ENCODE measurements around the gene RSPH6A. TPM values are rescaled to one million over a fixed set of nuclear protein-coding genes. Genes with fewer than 3 reads are reported as not detected.

Gene RSPH6A
- total and polyA plus RNA-seq, 2 donors (not counting 1 experiment from before 2014, with no cell fraction given): 0.17 TPM; not detected in 1

- Histone ChIP-seq H3K27me3 (ENCODE audit: control insufficient read depth, insufficient read depth, low read length) (no peaks in the 10 kb centered on the region), H3K27ac (ENCODE audit: insufficient read depth, low read length) (no peak overlapping the region), H3K4me3 (replicated peaks in 1 of 4; ENCODE audit: control extremely low read depth in 1 of 4, insufficient read depth in 1 of 4, low read depth in 3 of 4, low read length in 4 of 4) (no peak overlapping the region), H3K9ac (ENCODE audit: insufficient read depth, low read length) (no peak overlapping the region), H3K79me2 (ENCODE audit: control insufficient read depth, insufficient read depth, low read length) (no peaks in the 10 kb centered on the region), H3K9me3 (ENCODE audit: control insufficient read depth, insufficient read depth, low read depth, low read length) (no peaks in the 10 kb centered on the region), H2AFZ (ENCODE audit: low read length) (no peak overlapping the region), H3K4me2 (ENCODE audit: extremely low read depth, insufficient read depth, low read length) (no peak overlapping the region), H4K20me1 (ENCODE audit: control insufficient read depth, extremely low read depth, insufficient read depth, low read length) (no peaks in the 10 kb centered on the region), H3K36me3 (ENCODE audit: control insufficient read depth, insufficient read depth, low read length) (no peaks in the 10 kb centered on the region), H3K4me1 (ENCODE audit: control insufficient read depth, extremely low read depth, insufficient read depth, low read length) (peaks cover 11% of the 10 kb centered on the region)
- TF ChIP-seq CTCF (conservative IDR thresholded peaks at IDR 0.05 in 1 of 2, IDR thresholded peaks at IDR 0.05 in 1 of 2; ENCODE audit: low read depth in 1 of 2, low read length in 2 of 2) (no peak), EZH2 (IDR thresholded peaks at IDR 0.05; ENCODE audit: low read length, missing control alignments) (no peak)
- DNase-seq (ENCODE audit: low read depth in 2 of 2): no peak
These were observed 10.2 kb downstream of the RSPH6A start for GRCh38 chr19:45804959-45805230.

GRCh38 chr19:45804140-45804958 lies 10.8 kb downstream of the RSPH6A start:
- no peak for TF ChIP-seq EZH2 (IDR thresholded peaks at IDR 0.05; ENCODE audit: low read length, missing control alignments)
- no peak for TF ChIP-seq CTCF (conservative IDR thresholded peaks at IDR 0.05 in 1 of 2, IDR thresholded peaks at IDR 0.05 in 1 of 2; ENCODE audit: low read depth in 1 of 2, low read length in 2 of 2)
- DNase-seq (ENCODE audit: low read depth in 2 of 2): no peak
- no peak overlapping the region for H2AFZ ChIP-seq (ENCODE audit: low read length)
- no peaks in the 10 kb centered on the region for H3K27me3 ChIP-seq (ENCODE audit: control insufficient read depth, insufficient read depth, low read length)
- H3K4me1 ChIP-seq (ENCODE audit: control insufficient read depth, extremely low read depth, insufficient read depth, low read length): peaks cover 9% of the 10 kb centered on the region
- no peak overlapping the region for H3K4me2 ChIP-seq (ENCODE audit: extremely low read depth, insufficient read depth, low read length)
- H4K20me1 ChIP-seq (ENCODE audit: control insufficient read depth, extremely low read depth, insufficient read depth, low read length): no peaks in the 10 kb centered on the region
- no peaks in the 10 kb centered on the region for H3K79me2 ChIP-seq (ENCODE audit: control insufficient read depth, insufficient read depth, low read length)
- H3K36me3 ChIP-seq (ENCODE audit: control insufficient read depth, insufficient read depth, low read length): no peaks in the 10 kb centered on the region
- H3K27ac ChIP-seq (ENCODE audit: insufficient read depth, low read length): no peak overlapping the region
- no peak overlapping the region for H3K4me3 ChIP-seq (replicated peaks in 1 of 4; ENCODE audit: control extremely low read depth in 1 of 4, insufficient read depth in 1 of 4, low read depth in 3 of 4, low read length in 4 of 4)
- no peak overlapping the region for H3K9ac ChIP-seq (ENCODE audit: insufficient read depth, low read length)
- no peaks in the 10 kb centered on the region for H3K9me3 ChIP-seq (ENCODE audit: control insufficient read depth, insufficient read depth, low read depth, low read length)

- no peak overlapping the region for H3K4me3 ChIP-seq (replicated peaks in 1 of 4; ENCODE audit: control extremely low read depth in 1 of 4, insufficient read depth in 1 of 4, low read depth in 3 of 4, low read length in 4 of 4)
- DNase-seq (ENCODE audit: low read depth in 2 of 2): no peak
- no peaks in the 10 kb centered on the region for H3K79me2 ChIP-seq (ENCODE audit: control insufficient read depth, insufficient read depth, low read length)
- no peak overlapping the region for H2AFZ ChIP-seq (ENCODE audit: low read length)
- no peak overlapping the region for H3K27ac ChIP-seq (ENCODE audit: insufficient read depth, low read length)
- H3K27me3 ChIP-seq (ENCODE audit: control insufficient read depth, insufficient read depth, low read length): no peaks in the 10 kb centered on the region
- peaks cover 9% of the 10 kb centered on the region for H3K4me1 ChIP-seq (ENCODE audit: control insufficient read depth, extremely low read depth, insufficient read depth, low read length)
- H3K9me3 ChIP-seq (ENCODE audit: control insufficient read depth, insufficient read depth, low read depth, low read length): no peaks in the 10 kb centered on the region
- no peak overlapping the region for H3K4me2 ChIP-seq (ENCODE audit: extremely low read depth, insufficient read depth, low read length)
- no peaks in the 10 kb centered on the region for H4K20me1 ChIP-seq (ENCODE audit: control insufficient read depth, extremely low read depth, insufficient read depth, low read length)
- H3K36me3 ChIP-seq (ENCODE audit: control insufficient read depth, insufficient read depth, low read length): no peaks in the 10 kb centered on the region
- no peak overlapping the region for H3K9ac ChIP-seq (ENCODE audit: insufficient read depth, low read length)
- TF ChIP-seq CTCF (conservative IDR thresholded peaks at IDR 0.05 in 1 of 2, IDR thresholded peaks at IDR 0.05 in 1 of 2; ENCODE audit: low read depth in 1 of 2, low read length in 2 of 2) (no peak), EZH2 (IDR thresholded peaks at IDR 0.05; ENCODE audit: low read length, missing control alignments) (no peak)
These were observed 13.4 kb downstream of the RSPH6A start for GRCh38 chr19:45801603-45802175.

Data from fibroblast of lung (primary cell).